H1 (cell line): ENCODE measurements around the gene FAM181B. TPM values are rescaled to one million over a fixed set of nuclear protein-coding genes. Genes with fewer than 3 reads are reported as not detected.

Experiments
- CTBP2 ChIP-seq: IDR thresholded peaks from 2 replicates; pipeline ENCODE4 v1.7.0; 2011; ENCODE audit warnings: borderline replicate concordance, mild to moderate bottlenecking, moderate library complexity, mixed read lengths, low read length; ENCODE audit not compliant: insufficient read depth, insufficient read length
- HDAC2 ChIP-seq, 2 experiments: fragments of 300-600 bp in 1 of 2; sonication (generic) in 1 of 2; IDR thresholded peaks; 2 replicates each; pipeline ENCODE4 v1.6.1; 2011 to 2012; ENCODE audit warnings: low read depth in 2 of 2, low read length in 2 of 2, mild to moderate bottlenecking in 2 of 2, moderate library complexity in 2 of 2, borderline replicate concordance in 1 of 2, inconsistent platforms in 1 of 2
- RAD21 ChIP-seq, 2 experiments: IDR thresholded peaks in 1 of 2; conservative IDR thresholded peaks in 1 of 2; 2 replicates each; pipeline ENCODE4 v1.6.1; 2011; ENCODE audit warnings: low read depth in 2 of 2, low read length in 2 of 2, improper control_type of control experiment in 1 of 2, inconsistent platforms in 1 of 2, mild to moderate bottlenecking in 1 of 2, moderate library complexity in 1 of 2
- RFX5 ChIP-seq: IDR thresholded peaks from 2 replicates; pipeline ENCODE4 v1.6.1; 2011; ENCODE audit warnings: low read depth, low read length, improper control_type of control experiment, borderline replicate concordance
- TBP ChIP-seq: IDR thresholded peaks from 2 replicates; pipeline ENCODE4 v1.6.1; 2011; ENCODE audit warnings: low read depth, low read length, improper control_type of control experiment
- polyA plus RNA-seq, 7 experiments: library from polyadenylated mRNA; depleted of rRNA in 3 of 7; stranded (reverse) in 5 of 7; unstranded in 2 of 7; fragments of >200 nt in 5 of 7; fragments of 200-250 nt in 2 of 7; gene quantifications; 1 replicate in 5 of 7; 2 replicates in 1 of 7; 4 replicates in 1 of 7; pipeline versions ENCODE4 v1.2.1 to v1.2.3, GENCODE V29; 2011 to 2013; ENCODE audit warnings: missing spikeins in 2 of 7, mixed read lengths in 2 of 7
- total RNA-seq: library from RNA; stranded (reverse); fragmentation: NEBNext Ultra II Directional; extraction: Animal tissue kit (Norgen Biotek cat#: 25700); gene quantifications from 2 replicates; pipeline ENCODE4 v1.2.1, GENCODE V29; 2021
- TF ChIP-seq, protein P1 (sequence below): fragments of 300-600 bp; sonication (generic); IDR thresholded peaks from 2 replicates; pipeline ENCODE4 v1.7.1; 2012; ENCODE audit warnings: low read length, moderate library complexity, mild to moderate bottlenecking, inconsistent platforms; ENCODE audit not compliant: insufficient replicate concordance
- TF ChIP-seq, protein P2 (sequence below): IDR thresholded peaks from 2 replicates; pipeline ENCODE4 v1.6.1; 2012; ENCODE audit warnings: inconsistent platforms

FAM181B gene
- total and polyA plus RNA-seq, 2 of the 8 experiments (the other 6 are each of a cell fraction or from before 2014, with no cell fraction given) = 0.21 to 0.37 TPM

DNA sequence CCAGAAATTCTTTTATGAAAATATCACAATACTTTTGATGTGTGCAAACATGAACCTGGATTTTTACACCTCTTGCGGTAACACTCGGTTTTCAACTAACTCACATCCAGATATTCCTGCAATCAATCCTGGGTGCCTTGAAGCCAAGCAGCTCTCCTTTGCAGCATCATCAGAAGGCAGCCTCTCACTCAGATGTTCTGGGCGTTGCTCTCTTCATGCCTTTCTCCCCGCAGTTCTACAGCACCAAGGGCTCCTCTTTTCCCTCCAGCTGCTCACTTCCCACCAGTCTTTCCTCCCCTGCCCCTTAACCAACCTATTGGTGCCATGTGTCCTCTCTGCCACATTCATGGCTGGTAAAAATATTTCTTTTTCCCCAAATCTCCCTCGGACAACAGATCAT, 2.9 kb downstream of the FAM181B start (continued):
- TF ChIP-seq, protein P1, sequence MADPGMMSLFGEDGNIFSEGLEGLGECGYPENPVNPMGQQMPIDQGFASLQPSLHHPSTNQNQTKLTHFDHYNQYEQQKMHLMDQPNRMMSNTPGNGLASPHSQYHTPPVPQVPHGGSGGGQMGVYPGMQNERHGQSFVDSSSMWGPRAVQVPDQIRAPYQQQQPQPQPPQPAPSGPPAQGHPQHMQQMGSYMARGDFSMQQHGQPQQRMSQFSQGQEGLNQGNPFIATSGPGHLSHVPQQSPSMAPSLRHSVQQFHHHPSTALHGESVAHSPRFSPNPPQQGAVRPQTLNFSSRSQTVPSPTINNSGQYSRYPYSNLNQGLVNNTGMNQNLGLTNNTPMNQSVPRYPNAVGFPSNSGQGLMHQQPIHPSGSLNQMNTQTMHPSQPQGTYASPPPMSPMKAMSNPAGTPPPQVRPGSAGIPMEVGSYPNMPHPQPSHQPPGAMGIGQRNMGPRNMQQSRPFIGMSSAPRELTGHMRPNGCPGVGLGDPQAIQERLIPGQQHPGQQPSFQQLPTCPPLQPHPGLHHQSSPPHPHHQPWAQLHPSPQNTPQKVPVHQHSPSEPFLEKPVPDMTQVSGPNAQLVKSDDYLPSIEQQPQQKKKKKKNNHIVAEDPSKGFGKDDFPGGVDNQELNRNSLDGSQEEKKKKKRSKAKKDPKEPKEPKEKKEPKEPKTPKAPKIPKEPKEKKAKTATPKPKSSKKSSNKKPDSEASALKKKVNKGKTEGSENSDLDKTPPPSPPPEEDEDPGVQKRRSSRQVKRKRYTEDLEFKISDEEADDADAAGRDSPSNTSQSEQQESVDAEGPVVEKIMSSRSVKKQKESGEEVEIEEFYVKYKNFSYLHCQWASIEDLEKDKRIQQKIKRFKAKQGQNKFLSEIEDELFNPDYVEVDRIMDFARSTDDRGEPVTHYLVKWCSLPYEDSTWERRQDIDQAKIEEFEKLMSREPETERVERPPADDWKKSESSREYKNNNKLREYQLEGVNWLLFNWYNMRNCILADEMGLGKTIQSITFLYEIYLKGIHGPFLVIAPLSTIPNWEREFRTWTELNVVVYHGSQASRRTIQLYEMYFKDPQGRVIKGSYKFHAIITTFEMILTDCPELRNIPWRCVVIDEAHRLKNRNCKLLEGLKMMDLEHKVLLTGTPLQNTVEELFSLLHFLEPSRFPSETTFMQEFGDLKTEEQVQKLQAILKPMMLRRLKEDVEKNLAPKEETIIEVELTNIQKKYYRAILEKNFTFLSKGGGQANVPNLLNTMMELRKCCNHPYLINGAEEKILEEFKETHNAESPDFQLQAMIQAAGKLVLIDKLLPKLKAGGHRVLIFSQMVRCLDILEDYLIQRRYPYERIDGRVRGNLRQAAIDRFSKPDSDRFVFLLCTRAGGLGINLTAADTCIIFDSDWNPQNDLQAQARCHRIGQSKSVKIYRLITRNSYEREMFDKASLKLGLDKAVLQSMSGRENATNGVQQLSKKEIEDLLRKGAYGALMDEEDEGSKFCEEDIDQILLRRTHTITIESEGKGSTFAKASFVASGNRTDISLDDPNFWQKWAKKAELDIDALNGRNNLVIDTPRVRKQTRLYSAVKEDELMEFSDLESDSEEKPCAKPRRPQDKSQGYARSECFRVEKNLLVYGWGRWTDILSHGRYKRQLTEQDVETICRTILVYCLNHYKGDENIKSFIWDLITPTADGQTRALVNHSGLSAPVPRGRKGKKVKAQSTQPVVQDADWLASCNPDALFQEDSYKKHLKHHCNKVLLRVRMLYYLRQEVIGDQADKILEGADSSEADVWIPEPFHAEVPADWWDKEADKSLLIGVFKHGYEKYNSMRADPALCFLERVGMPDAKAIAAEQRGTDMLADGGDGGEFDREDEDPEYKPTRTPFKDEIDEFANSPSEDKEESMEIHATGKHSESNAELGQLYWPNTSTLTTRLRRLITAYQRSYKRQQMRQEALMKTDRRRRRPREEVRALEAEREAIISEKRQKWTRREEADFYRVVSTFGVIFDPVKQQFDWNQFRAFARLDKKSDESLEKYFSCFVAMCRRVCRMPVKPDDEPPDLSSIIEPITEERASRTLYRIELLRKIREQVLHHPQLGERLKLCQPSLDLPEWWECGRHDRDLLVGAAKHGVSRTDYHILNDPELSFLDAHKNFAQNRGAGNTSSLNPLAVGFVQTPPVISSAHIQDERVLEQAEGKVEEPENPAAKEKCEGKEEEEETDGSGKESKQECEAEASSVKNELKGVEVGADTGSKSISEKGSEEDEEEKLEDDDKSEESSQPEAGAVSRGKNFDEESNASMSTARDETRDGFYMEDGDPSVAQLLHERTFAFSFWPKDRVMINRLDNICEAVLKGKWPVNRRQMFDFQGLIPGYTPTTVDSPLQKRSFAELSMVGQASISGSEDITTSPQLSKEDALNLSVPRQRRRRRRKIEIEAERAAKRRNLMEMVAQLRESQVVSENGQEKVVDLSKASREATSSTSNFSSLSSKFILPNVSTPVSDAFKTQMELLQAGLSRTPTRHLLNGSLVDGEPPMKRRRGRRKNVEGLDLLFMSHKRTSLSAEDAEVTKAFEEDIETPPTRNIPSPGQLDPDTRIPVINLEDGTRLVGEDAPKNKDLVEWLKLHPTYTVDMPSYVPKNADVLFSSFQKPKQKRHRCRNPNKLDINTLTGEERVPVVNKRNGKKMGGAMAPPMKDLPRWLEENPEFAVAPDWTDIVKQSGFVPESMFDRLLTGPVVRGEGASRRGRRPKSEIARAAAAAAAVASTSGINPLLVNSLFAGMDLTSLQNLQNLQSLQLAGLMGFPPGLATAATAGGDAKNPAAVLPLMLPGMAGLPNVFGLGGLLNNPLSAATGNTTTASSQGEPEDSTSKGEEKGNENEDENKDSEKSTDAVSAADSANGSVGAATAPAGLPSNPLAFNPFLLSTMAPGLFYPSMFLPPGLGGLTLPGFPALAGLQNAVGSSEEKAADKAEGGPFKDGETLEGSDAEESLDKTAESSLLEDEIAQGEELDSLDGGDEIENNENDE = no peak
- TF ChIP-seq RAD21 (IDR thresholded peaks at IDR 0.05 in 1 of 2, conservative IDR thresholded peaks at IDR 0.05 in 1 of 2; ENCODE audit: low read depth in 2 of 2, low read length in 2 of 2) (no peak), RFX5 (no peak), HDAC2 (IDR thresholded peaks at IDR 0.05; ENCODE audit: borderline replicate concordance in 1 of 2, low read depth in 2 of 2, low read length in 2 of 2) (no peak), TBP (no peak), CTBP2 (no peak)
- TF ChIP-seq, protein P2, sequence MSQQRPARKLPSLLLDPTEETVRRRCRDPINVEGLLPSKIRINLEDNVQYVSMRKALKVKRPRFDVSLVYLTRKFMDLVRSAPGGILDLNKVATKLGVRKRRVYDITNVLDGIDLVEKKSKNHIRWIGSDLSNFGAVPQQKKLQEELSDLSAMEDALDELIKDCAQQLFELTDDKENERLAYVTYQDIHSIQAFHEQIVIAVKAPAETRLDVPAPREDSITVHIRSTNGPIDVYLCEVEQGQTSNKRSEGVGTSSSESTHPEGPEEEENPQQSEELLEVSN = no peak
